RWPE1 (cell line): ENCODE results near the gene SEC14L5.

Experiments
- CTCF ChIA-PET: fragments of 350-600 bp; sonication (Branson Sonifier 250); formaldehyde crosslinking; extraction: SDS; loops from one replicate; lab custom pipeline; 2021; lab: Yijun Ruan, JAX
- POLR2A ChIA-PET: fragments of 400-600 bp; formaldehyde crosslinking; extraction: SDS; loops from one replicate; lab custom pipeline; 2020; ENCODE audit warnings: antibody characterized with exemption; ENCODE audit not compliant: low non-redundant PET; lab: Yijun Ruan, JAX
- DNase-seq: peaks from one replicate; pipeline ENCODE4 v3.0.0; 2012; ENCODE audit warnings: low spot score
- H3K27ac ChIP-seq: fragments of 450-650 bp; 2 replicates; pipeline ENCODE4 v1.5.1; 2017
- CTCF ChIP-seq: fragments of 450-650 bp; conservative IDR thresholded peaks from 2 replicates; pipeline ENCODE4 v1.5.1; 2017; ENCODE audit warnings: low read depth, mild to moderate bottlenecking

SEC14L5 gene

GRCh38 chr16:4970010-4970409 lies 11.9 kb downstream of the SEC14L5 start:
- DNase-seq, result no peak
- H3K27ac ChIP-seq, result no peak overlapping the region
- no peak for TF ChIP-seq CTCF
- ChIA-PET POLR2A (no interaction called here), CTCF (no interaction called here)

- no peak for TF ChIP-seq CTCF
- ChIA-PET CTCF (no interaction called here), POLR2A (no interaction called here)
- DNase-seq, result no peak
- H3K27ac ChIP-seq, result no peak overlapping the region
Measured at GRCh38 chr16:4972938-4973587, 14.9 kb downstream of the SEC14L5 start.

DNA sequence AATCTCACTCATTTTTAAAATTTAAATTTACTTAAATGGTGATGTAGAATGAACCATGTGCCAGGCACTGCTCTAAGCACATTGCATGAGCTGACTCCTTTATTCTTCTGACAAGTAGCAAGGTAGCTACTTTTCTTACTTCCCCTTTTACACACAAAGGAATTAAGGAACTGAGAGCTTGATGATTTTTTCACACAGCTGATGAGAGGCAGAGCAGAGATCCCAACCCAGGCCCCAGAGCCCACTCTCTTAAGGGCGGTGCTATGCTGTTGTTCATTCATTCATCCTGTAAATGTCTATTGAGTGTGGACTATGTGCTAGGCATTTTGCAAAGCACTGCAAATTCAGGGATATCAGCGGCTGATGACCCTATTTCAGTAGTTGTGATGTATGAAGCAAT lies 17.9 kb downstream of the SEC14L5 start:
- no peak for DNase-seq
- no peak for TF ChIP-seq CTCF
- no peak overlapping the region for H3K27ac ChIP-seq
- ChIA-PET CTCF (no interaction called here), POLR2A (no interaction called here)

GRCh38 chr16:4976611-4977145 lies 18.5 kb downstream of the SEC14L5 start:
- no peak for DNase-seq
- no peak overlapping the region for H3K27ac ChIP-seq
- CTCF ChIA-PET, result no interaction called here
- TF ChIP-seq CTCF, result no peak
- POLR2A ChIA-PET, result no interaction called here

DNA sequence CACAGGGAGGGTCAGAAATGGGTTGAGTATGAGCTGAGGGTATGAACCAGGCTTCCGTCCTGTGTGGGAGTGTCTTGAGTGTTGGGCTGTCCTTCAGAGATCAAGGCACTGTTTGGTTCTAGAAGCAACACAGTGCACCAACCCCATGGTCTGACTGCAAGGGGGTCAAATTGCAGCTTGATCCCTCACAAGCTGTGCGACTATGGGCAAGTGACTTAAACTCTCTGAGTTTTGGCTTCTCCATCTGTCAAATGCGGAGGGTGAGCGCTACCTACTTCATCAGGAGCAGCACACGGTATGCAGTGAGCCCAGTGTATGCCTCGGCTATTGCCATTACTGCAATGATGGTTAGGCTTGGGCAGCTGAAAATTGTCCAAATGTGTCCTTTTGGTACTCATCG lies 21.0 kb downstream of the SEC14L5 start:
- no peak for TF ChIP-seq CTCF
- H3K27ac ChIP-seq, result no peak overlapping the region
- ChIA-PET CTCF (no interaction called here), POLR2A (interaction anchor here (0.7 kb wide), 1 partner anchor 55 kb away, joined by 4 read pairs; no protein-coding TSS in a partner anchor)
- DNase-seq, result no peak

- ChIA-PET CTCF (no interaction called here), POLR2A (interaction anchor here (0.7 kb wide), 1 partner anchor 55 kb away, joined by 4 read pairs; no protein-coding TSS in a partner anchor)
- no peak for DNase-seq
- H3K27ac ChIP-seq, result no peak overlapping the region
- no peak for TF ChIP-seq CTCF
Measured at GRCh38 chr16:4979736-4980660, 21.9 kb downstream of the SEC14L5 start.
